Ovary (tissue), 9 donors: ENCODE measurements around the gene CREM. TPM values are rescaled to one million over a fixed set of nuclear protein-coding genes. Genes with fewer than 3 reads are reported as not detected.

ENCODE experiments used
- DNase-seq, 5 donors: peaks; one replicate each; pipeline ENCODE4 v3.0.0-alpha.2; 2019 to 2020
- H3K27ac ChIP-seq, 2 donors: fragments of 200-600 bp; one replicate each; pipeline versions ENCODE4 v1.5.1 to v1.8.0; 2019 to 2022
- H3K27me3 ChIP-seq: fragments of 200-600 bp; one replicate; pipeline ENCODE4 v1.8.0; 2022
- H3K36me3 ChIP-seq: fragments of 200-600 bp; sonication (generic); one replicate; pipeline ENCODE4 v1.5.1; 2019
- H3K4me1 ChIP-seq: one replicate; pipeline ENCODE4 v1.8.1; 2013; ENCODE audit warnings: mild to moderate bottlenecking, moderate library complexity; ENCODE audit not compliant: insufficient read depth
- H3K4me3 ChIP-seq: fragments of 200-600 bp; sonication (generic); one replicate; pipeline ENCODE4 v1.5.1; 2017
- H3K9me3 ChIP-seq, 2 donors: fragments of 200-600 bp in 1 of 2; sonication (generic) in 1 of 2; one replicate each; pipeline versions ENCODE4 v1.5.1 to v1.8.1; 2013 to 2019; ENCODE audit warnings: mild to moderate bottlenecking in 1 of 2, moderate library complexity in 1 of 2
- CTCF ChIP-seq, 3 donors: fragments of 450-650 bp in 2 of 3; fragments of 200-600 bp in 1 of 3; IDR thresholded peaks; one replicate each; pipeline versions ENCODE4 v1.5.1 to v1.8.0; 2016 to 2022; ENCODE audit warnings: antibody characterized with exemption in 3 of 3, mild to moderate bottlenecking in 1 of 3
- EP300 ChIP-seq: sonication (generic); formaldehyde crosslinking; IDR thresholded peaks from one replicate; pipeline ENCODE4 v1.6.1; 2017; ENCODE audit warnings: antibody characterized with exemption
- POLR2A ChIP-seq: fragments of 450-650 bp; IDR thresholded peaks from one replicate; pipeline ENCODE4 v1.6.1; 2017; ENCODE audit warnings: antibody characterized with exemption, mild to moderate bottlenecking, moderate library complexity
- WGBS, 3 donors: extraction: QIAGEN DNeasy Blood & Tissue Kit in 1 of 3; methylation state at CpG; one replicate each; pipeline versions ENCODE4 v1.1.5 to v1.1.7; 2013 to 2017; 5-methylcytosine and 5-hydroxymethylcytosine counted together
- intact Hi-C, 4 donors: fragments of 100-400 bp; cut with DNase I; formaldehyde crosslinking; loops; one replicate each; pipeline versions ENCODE4 v1.11.0 to v1.15.1; 2022 to 2023
- polyA plus RNA-seq, 2 donors: library from polyadenylated mRNA; stranded (reverse); fragments of 200-250 nt in 1 of 2; fragments of 350-450 nt in 1 of 2; fragmentation: Illumina TruSeq in 1 of 2; extraction: RNeasy Lipid Tissue Mini Kit (QIAGEN cat#74804) in 1 of 2; gene quantifications; one replicate each; pipeline ENCODE4 v1.2.3, GENCODE V29; 2013 to 2014
- total RNA-seq, 7 donors: library from RNA; depleted of rRNA in 2 of 7; stranded (reverse); fragments of >200 nt in 2 of 7; fragmentation: NEBNext Ultra II Directional in 3 of 7; extraction: Animal tissue kit (Norgen Biotek cat#: 25700) in 3 of 7; gene quantifications; one replicate each; pipeline versions ENCODE4 v1.1.0 to v1.2.4, GENCODE V29; 2016 to 2023
- donor health status: DM: no; HTN: no; CAD: no; lungs with moderate emphysema.
- donor health status: DM: no; HTN: no; CAD: no.
- donor health status: Bipolar disorder and iron deficiency.
- donor health status: DM: yes; HTN: yes; CAD: no.
- donor health status: DM: no; HTN: no; CAD: no.
- donor health status: DM: yes; HTN: yes; CAD: no.

Gene CREM
- total and polyA plus RNA-seq, 9 donors = 24.4 to 87.2 (median 41.5) TPM

DNA sequence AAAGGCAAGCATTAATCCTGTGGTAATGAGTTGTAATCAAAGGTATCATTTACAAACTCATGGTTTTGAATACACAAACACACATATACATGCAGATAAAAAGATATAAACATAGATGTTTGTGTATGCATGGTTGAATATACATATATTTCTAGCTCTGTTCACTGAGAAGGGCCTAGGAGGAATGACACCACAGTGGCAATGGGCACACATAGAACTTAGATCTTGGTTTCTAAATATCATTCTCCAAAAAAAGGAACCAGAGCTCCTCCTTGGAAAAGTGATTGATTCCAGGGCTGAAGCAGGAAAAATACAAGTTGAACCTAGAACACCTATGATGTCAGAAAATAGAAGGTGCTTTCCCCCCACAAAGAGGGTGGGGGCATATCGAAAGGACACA, 43.4 kb upstream of the CREM start:
- Histone ChIP-seq H3K36me3 (no peaks in the 10 kb centered on the region), H3K9me3 (no peaks in the 10 kb centered on the region), H3K4me3 (no peak overlapping the region), H3K27ac (no peak overlapping the region), H3K4me1 (peaks cover 3% of the 10 kb centered on the region), H3K27me3 (no peaks in the 10 kb centered on the region)
- intact Hi-C loops = no loop called here
- no peak for TF ChIP-seq CTCF (IDR thresholded peaks at IDR 0.05)
- no peak for TF ChIP-seq EP300
- no peak for TF ChIP-seq POLR2A
- WGBS, 3 donors = 91 to 100% (median 93%) methylated on average over 1 of the region's 1 CpG
- no peak for DNase-seq

- Histone ChIP-seq H3K27me3 (no peaks in the 10 kb centered on the region), H3K4me1 (peaks cover 7% of the 10 kb centered on the region), H3K27ac (peak overlapping the region; percentile 78 to 85), H3K9me3 (no peaks in the 10 kb centered on the region), H3K4me3 (peak overlapping the region; percentile 87), H3K36me3 (no peaks in the 10 kb centered on the region)
- DNase-seq = peak in 1 of 5 donors; percentile 16
- intact Hi-C loops = no loop called here
- no peak for TF ChIP-seq POLR2A
- TF ChIP-seq EP300 = no peak
- TF ChIP-seq CTCF (IDR thresholded peaks at IDR 0.05) = no peak
- WGBS, 3 donors = 0 to 1% (median 0%) methylated on average over 26 to 27 of the region's 27 CpGs
These were observed 37.0 kb upstream of the CREM start for GRCh38 chr10:35089611-35090161.

- TF ChIP-seq POLR2A (no peak), CTCF (IDR thresholded peaks at IDR 0.05) (peak in 1 of 3 donors; percentile 8)
- no peaks in the 10 kb centered on the region for H3K9me3 ChIP-seq
- H3K27me3 ChIP-seq = no peaks in the 10 kb centered on the region
- peak; percentile 90 to 95 (median 94) for DNase-seq
- intact Hi-C loops = no loop called here
- H3K4me1 ChIP-seq = peaks cover 7% of the 10 kb centered on the region
- peak within 1 kb of the TSS; percentile 87 for H3K4me3 ChIP-seq
- 0% methylated on average over 22 to 59 of the region's 59 CpGs for WGBS, 3 donors
- no peaks in the 10 kb centered on the region for H3K36me3 ChIP-seq
- H3K27ac ChIP-seq = peak within 1 kb of the TSS; percentile 78 to 85
These were observed 36.3 kb upstream of the CREM start, which contains the start of gene CUL2 for GRCh38 chr10:35090162-35090954. Gene CUL2 (minus strand): TSS chr10:35090341. CDS start chr10:35071317, 19,024 bp downstream.

GRCh38 chr10:35091994-35092790, 34.5 kb upstream of the CREM start:
- TF ChIP-seq EP300 (no peak), POLR2A (no peak), CTCF (IDR thresholded peaks at IDR 0.05) (no peak)
- WGBS, 3 donors = 94 to 97% (median 95%) methylated on average over 11 of the region's 11 CpGs
- Histone ChIP-seq H3K9me3 (no peaks in the 10 kb centered on the region), H3K36me3 (no peaks in the 10 kb centered on the region), H3K4me1 (peaks cover 6% of the 10 kb centered on the region), H3K27me3 (no peaks in the 10 kb centered on the region), H3K27ac (no peak overlapping the region), H3K4me3 (no peak overlapping the region)
- DNase-seq = no peak
- intact Hi-C loops = no loop called here
